Keratinocyte (primary cell): Measurements from ENCODE around the gene ARFGAP3. TPM values are rescaled to one million over a fixed set of nuclear protein-coding genes. Genes with fewer than 3 reads are reported as not detected.

ENCODE experiments used
- DNase-seq: peaks from one replicate; pipeline ENCODE4 v3.0.0-alpha.2; 2011; ENCODE audit warnings: low read depth, missing footprints, low spot score
- FAIRE-seq: peaks from 2 replicates; lab custom pipeline; 2011; peaks lifted over from hg19 to GRCh38; lab: Jason Lieb, UNC
- H2AFZ ChIP-seq: 2 replicates; pipeline ENCODE4 v1.6.0; 2012; ENCODE audit warnings: low read length, control low read depth, inconsistent platforms; ENCODE audit not compliant: control insufficient read depth
- H3K27ac ChIP-seq: 2 replicates; pipeline ENCODE4 v1.5.1; 2011; ENCODE audit warnings: low read length; ENCODE audit not compliant: control insufficient read depth, insufficient read depth
- H3K27me3 ChIP-seq: 3 replicates; pipeline ENCODE4 v1.6.0; 2011; ENCODE audit warnings: low read length; ENCODE audit not compliant: control insufficient read depth, insufficient read depth; ENCODE audit errors: extremely low read depth
- H3K36me3 ChIP-seq, 2 experiments: 2 replicates in 1 of 2; 3 replicates in 1 of 2; pipeline ENCODE4 v1.5.1; 2011; ENCODE audit warnings: low read length in 2 of 2, mild to moderate bottlenecking in 1 of 2; ENCODE audit not compliant: control insufficient read depth in 2 of 2, insufficient read depth in 2 of 2; ENCODE audit errors: extremely low read depth in 1 of 2
- H3K4me1 ChIP-seq: 3 replicates; pipeline ENCODE4 v1.5.1; 2011; ENCODE audit warnings: low read length; ENCODE audit not compliant: control insufficient read depth, insufficient read depth; ENCODE audit errors: extremely low read depth
- H3K4me2 ChIP-seq: 3 replicates; pipeline ENCODE4 v1.6.0; 2011; ENCODE audit warnings: low read depth, low read length; ENCODE audit not compliant: control insufficient read depth, insufficient read depth; ENCODE audit errors: extremely low read depth
- H3K4me3 ChIP-seq, 3 experiments: fragments of 200-600 bp in 1 of 3; sonication (generic) in 1 of 3; 2 replicates in 2 of 3; 3 replicates in 1 of 3; pipeline ENCODE4 v1.5.1; 2011 to 2016; ENCODE audit warnings: low read length in 3 of 3, mild to moderate bottlenecking in 3 of 3, control low read depth in 2 of 3, inconsistent platforms in 1 of 3, low read depth in 1 of 3, mixed read lengths in 1 of 3, mixed run types in 1 of 3, moderate library complexity in 1 of 3; ENCODE audit not compliant: control insufficient read depth in 2 of 3, insufficient read depth in 2 of 3; ENCODE audit errors: extremely low read depth in 1 of 3
- H3K79me2 ChIP-seq: 2 replicates; pipeline ENCODE4 v1.6.0; 2012; ENCODE audit warnings: low read length; ENCODE audit not compliant: control insufficient read depth, insufficient read depth
- H3K9ac ChIP-seq: 3 replicates; pipeline ENCODE4 v1.6.0; 2011; ENCODE audit warnings: low read length; ENCODE audit not compliant: control insufficient read depth, insufficient read depth; ENCODE audit errors: extremely low read depth
- H3K9me1 ChIP-seq: 3 replicates; pipeline ENCODE4 v1.6.0; 2011; ENCODE audit warnings: low read length; ENCODE audit not compliant: control insufficient read depth, insufficient read depth; ENCODE audit errors: extremely low read depth
- H3K9me3 ChIP-seq: 2 replicates; pipeline ENCODE4 v1.5.1; 2012; ENCODE audit warnings: low read depth, low read length; ENCODE audit not compliant: control insufficient read depth
- H4K20me1 ChIP-seq: 3 replicates; pipeline ENCODE4 v1.6.0; 2011; ENCODE audit warnings: low read length; ENCODE audit not compliant: control insufficient read depth, insufficient read depth; ENCODE audit errors: extremely low read depth
- EZH2 ChIP-seq: IDR thresholded peaks from one replicate; pipeline ENCODE4 v1.6.1; 2012; ENCODE audit warnings: inconsistent platforms, mild to moderate bottlenecking, low read length, moderate library complexity
- dilution Hi-C: fragments of 300-500 bp; cut with MboI; formaldehyde crosslinking; loops from one replicate; pipeline ENCODE4 v1.7.0; 2020; ENCODE audit warnings: low sequenced_read_pairs; ENCODE audit not compliant: extremely low pct_ligation_motif_present
- polyA plus RNA-seq, 5 experiments: library from polyadenylated mRNA; depleted of rRNA in 3 of 5; stranded (reverse) in 3 of 5; stranded (forward) in 1 of 5; unstranded in 1 of 5; fragments of >200 nt; gene quantifications; 1 replicate in 1 of 5; 2 replicates in 3 of 5; 3 replicates in 1 of 5; pipeline versions ENCODE4 v1.2.1 to v1.2.3, GENCODE V29; 2011 to 2012; ENCODE audit warnings: missing spikeins in 2 of 5, low read depth in 1 of 5, low replicate concordance in 1 of 5
- TF ChIP-seq, protein P1 (sequence below), 3 experiments: IDR thresholded peaks in 1 of 3; conservative IDR thresholded peaks in 1 of 3; optimal IDR thresholded peaks in 1 of 3; 2 replicates in 2 of 3; 3 replicates in 1 of 3; pipeline versions ENCODE3 to v1.5.1; 2011; ENCODE audit warnings: low read length in 3 of 3, mild to moderate bottlenecking in 3 of 3, moderate library complexity in 2 of 3, control low read depth in 1 of 3, inconsistent platforms in 1 of 3; ENCODE audit not compliant: insufficient read depth in 2 of 3; ENCODE audit errors: extremely low read depth in 1 of 3

The ARFGAP3 gene
- polyA plus RNA-seq, 1 donor (not counting 4 experiments of a cell fraction or from before 2014, with no cell fraction given) = 28.3 TPM

DNA sequence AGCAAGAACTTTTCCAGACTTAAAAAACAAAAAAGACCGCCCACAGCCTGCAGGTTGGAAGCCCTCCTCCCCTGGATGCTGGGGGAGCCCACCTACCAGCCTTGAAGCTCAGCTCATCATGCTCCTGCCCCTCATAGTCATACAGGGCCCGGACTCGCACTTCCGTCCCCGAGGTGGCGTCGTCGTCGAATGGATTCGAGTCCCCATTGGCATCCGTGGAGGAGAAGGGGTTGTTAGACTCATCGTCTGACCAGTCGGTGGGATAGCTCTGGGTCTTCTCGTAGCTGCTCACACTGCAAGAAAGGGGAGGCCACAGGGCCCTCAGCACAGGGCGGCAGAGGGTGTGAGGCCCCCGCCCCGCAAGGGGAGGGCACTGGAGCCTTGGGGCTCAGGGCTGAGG lies 19.0 kb upstream of the ARFGAP3 start:
- Histone ChIP-seq H4K20me1 (no peaks in the 10 kb centered on the region), H3K4me3 (no peak overlapping the region), H3K27ac (no peak overlapping the region), H3K79me2 (no peaks in the 10 kb centered on the region), H3K4me1 (no peaks in the 10 kb centered on the region), H3K36me3 (peaks cover 33 to 44% of the 10 kb centered on the region in 2 experiments), H3K9ac (no peak overlapping the region), H3K27me3 (no peaks in the 10 kb centered on the region), H3K9me3 (no peaks in the 10 kb centered on the region), H3K9me1 (no peaks in the 10 kb centered on the region), H2AFZ (no peak overlapping the region), H3K4me2 (no peak overlapping the region)
- dilution Hi-C loops = no loop called here
- DNase-seq = no peak
- TF ChIP-seq, protein P1, sequence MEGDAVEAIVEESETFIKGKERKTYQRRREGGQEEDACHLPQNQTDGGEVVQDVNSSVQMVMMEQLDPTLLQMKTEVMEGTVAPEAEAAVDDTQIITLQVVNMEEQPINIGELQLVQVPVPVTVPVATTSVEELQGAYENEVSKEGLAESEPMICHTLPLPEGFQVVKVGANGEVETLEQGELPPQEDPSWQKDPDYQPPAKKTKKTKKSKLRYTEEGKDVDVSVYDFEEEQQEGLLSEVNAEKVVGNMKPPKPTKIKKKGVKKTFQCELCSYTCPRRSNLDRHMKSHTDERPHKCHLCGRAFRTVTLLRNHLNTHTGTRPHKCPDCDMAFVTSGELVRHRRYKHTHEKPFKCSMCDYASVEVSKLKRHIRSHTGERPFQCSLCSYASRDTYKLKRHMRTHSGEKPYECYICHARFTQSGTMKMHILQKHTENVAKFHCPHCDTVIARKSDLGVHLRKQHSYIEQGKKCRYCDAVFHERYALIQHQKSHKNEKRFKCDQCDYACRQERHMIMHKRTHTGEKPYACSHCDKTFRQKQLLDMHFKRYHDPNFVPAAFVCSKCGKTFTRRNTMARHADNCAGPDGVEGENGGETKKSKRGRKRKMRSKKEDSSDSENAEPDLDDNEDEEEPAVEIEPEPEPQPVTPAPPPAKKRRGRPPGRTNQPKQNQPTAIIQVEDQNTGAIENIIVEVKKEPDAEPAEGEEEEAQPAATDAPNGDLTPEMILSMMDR (optimal IDR thresholded peaks at IDR 0.05 in 1 of 3, IDR thresholded peaks at IDR 0.05 in 1 of 3, conservative IDR thresholded peaks at IDR 0.05 in 1 of 3; ENCODE audit: extremely low read depth in 1 of 3, insufficient read depth in 2 of 3, low read length in 3 of 3) = no peak
- TF ChIP-seq EZH2 = no peak
- FAIRE-seq = no peak

DNA sequence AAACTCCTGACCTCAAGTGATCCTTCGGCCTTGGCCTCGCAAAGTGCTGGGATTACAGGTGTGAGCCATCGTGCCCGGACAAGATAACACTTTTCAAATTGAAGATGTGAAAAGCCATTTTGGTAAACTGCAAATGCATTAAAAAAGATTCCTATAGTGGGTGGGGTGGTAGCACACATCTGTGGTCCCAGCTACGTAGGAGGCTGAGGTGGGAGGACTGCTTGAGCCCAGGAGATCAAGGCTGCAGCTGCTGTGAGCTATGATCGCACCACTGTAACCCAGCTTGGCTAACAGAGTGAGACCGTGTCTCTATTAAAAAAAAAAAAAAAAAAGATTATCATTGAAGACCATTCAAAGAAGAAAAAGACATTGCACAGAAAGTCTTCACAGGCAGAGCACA lies 16.9 kb upstream of the ARFGAP3 start:
- H3K27ac ChIP-seq = no peak overlapping the region
- no peaks in the 10 kb centered on the region for H4K20me1 ChIP-seq
- TF ChIP-seq EZH2 = no peak
- TF ChIP-seq, protein P1 (optimal IDR thresholded peaks at IDR 0.05 in 1 of 3, IDR thresholded peaks at IDR 0.05 in 1 of 3, conservative IDR thresholded peaks at IDR 0.05 in 1 of 3; ENCODE audit: extremely low read depth in 1 of 3, insufficient read depth in 2 of 3, low read length in 3 of 3) = no peak
- no peaks in the 10 kb centered on the region for H3K9me1 ChIP-seq
- FAIRE-seq (no peak), DNase-seq (no peak)
- no peaks in the 10 kb centered on the region for H3K9me3 ChIP-seq
- no peaks in the 10 kb centered on the region for H3K79me2 ChIP-seq
- H3K4me2 ChIP-seq = no peak overlapping the region
- H2AFZ ChIP-seq = no peak overlapping the region
- H3K4me1 ChIP-seq = peaks cover 2% of the 10 kb centered on the region
- no peaks in the 10 kb centered on the region for H3K27me3 ChIP-seq
- dilution Hi-C loops = no loop called here
- H3K9ac ChIP-seq = no peak overlapping the region
- H3K36me3 ChIP-seq = peaks cover 36 to 41% of the 10 kb centered on the region in 2 experiments
- H3K4me3 ChIP-seq = no peak overlapping the region
